Measurements from ENCODE around the gene TCHH.
"Not testable (repeated sequence)": the region's sequence is repeated elsewhere in the genome, so short reads cannot be mapped to it uniquely, and the experiment has no call there.

Gene TCHH

GRCh38 chr1:152112101-152112884, 3.0 kb downstream of the TCHH start:
- DNase-seq (ENCODE audit: low read depth in 2 of 2): no peak

- peak in 1 of 2 donors; percentile 13 for DNase-seq (ENCODE audit: low read depth in 2 of 2)
Measured at GRCh38 chr1:152111515-152111968, 3.7 kb downstream of the TCHH start.

- DNase-seq (ENCODE audit: low read depth in 2 of 2): peak; percentile 19 to 20
Measured at GRCh38 chr1:152110860-152111514, 4.3 kb downstream of the TCHH start.

GRCh38 chr1:152110365-152110859, 4.8 kb downstream of the TCHH start:
- DNase-seq (ENCODE audit: low read depth in 2 of 2): peak in 1 of 2 donors; percentile 26

GRCh38 chr1:152109998-152110294, 5.3 kb downstream of the TCHH start:
- DNase-seq (ENCODE audit: low read depth in 2 of 2): no peak

GRCh38 chr1:152109231-152109997, 5.8 kb downstream of the TCHH start:
- no peak for DNase-seq (ENCODE audit: low read depth in 2 of 2)

GRCh38 chr1:152108882-152109222, 6.4 kb downstream of the TCHH start:
- DNase-seq (ENCODE audit: low read depth in 2 of 2): no peak

GRCh38 chr1:152107984-152108881, 7.0 kb downstream of the TCHH start:
- no peak for DNase-seq (ENCODE audit: low read depth in 2 of 2)

- DNase-seq (ENCODE audit: low read depth in 2 of 2): no peak
Measured at GRCh38 chr1:152107031-152107983, 7.9 kb downstream of the TCHH start.

GRCh38 chr1:152104854-152105253, 10.4 kb downstream of the TCHH start:
- DNase-seq (ENCODE audit: low read depth in 2 of 2): no peak

GRCh38 chr1:152096931-152097330, 18.3 kb downstream of the TCHH start:
- no peak for DNase-seq (ENCODE audit: low read depth in 2 of 2)

GRCh38 chr1:152089014-152089674, 26.1 kb downstream of the TCHH start, which contains the start of gene TCHHL1:
Gene TCHHL1 (minus strand): TSS chr1:152089064. CDS start chr1:152088143, 921 bp downstream.
- DNase-seq (ENCODE audit: low read depth in 2 of 2): no peak

- DNase-seq (ENCODE audit: low read depth in 2 of 2): no peak
Measured at GRCh38 chr1:152086760-152087159, 28.5 kb downstream of the TCHH start.

- DNase-seq (ENCODE audit: low read depth in 2 of 2): no peak
Measured at GRCh38 chr1:152084853-152085252, 30.4 kb downstream of the TCHH start.

GRCh38 chr1:152081026-152081425, 34.2 kb downstream of the TCHH start:
- not testable (repeated sequence) for DNase-seq (ENCODE audit: low read depth in 2 of 2)

GRCh38 chr1:152080494-152080893, 34.8 kb downstream of the TCHH start:
- not testable (repeated sequence) for DNase-seq (ENCODE audit: low read depth in 2 of 2)

GRCh38 chr1:152078831-152079441, 36.3 kb downstream of the TCHH start:
- no peak for DNase-seq (ENCODE audit: low read depth in 2 of 2)

GRCh38 chr1:152072311-152072710, 42.9 kb downstream of the TCHH start:
- DNase-seq (ENCODE audit: low read depth in 2 of 2): no peak

GRCh38 chr1:152071123-152071522, 44.1 kb downstream of the TCHH start:
- no peak for DNase-seq (ENCODE audit: low read depth in 2 of 2)

Measured in stimulated activated CD4-positive, alpha-beta T cell treated with anti-CD3 and anti-CD28 coated beads, Interleukin-15, amount 100 ng/mL, for 48 hours (primary cell).